ENCODE results near the gene TXNRD1.

Gene TXNRD1

GRCh38 chr12:104182144-104182543 is 33.4 kb upstream of the TXNRD1 start:
- H3K4me3 ChIP-seq (ENCODE audit: low read length): no peak overlapping the region
- peak; percentile 10 for DNase-seq (ENCODE audit: low read depth)
- TF ChIP-seq, protein P1, sequence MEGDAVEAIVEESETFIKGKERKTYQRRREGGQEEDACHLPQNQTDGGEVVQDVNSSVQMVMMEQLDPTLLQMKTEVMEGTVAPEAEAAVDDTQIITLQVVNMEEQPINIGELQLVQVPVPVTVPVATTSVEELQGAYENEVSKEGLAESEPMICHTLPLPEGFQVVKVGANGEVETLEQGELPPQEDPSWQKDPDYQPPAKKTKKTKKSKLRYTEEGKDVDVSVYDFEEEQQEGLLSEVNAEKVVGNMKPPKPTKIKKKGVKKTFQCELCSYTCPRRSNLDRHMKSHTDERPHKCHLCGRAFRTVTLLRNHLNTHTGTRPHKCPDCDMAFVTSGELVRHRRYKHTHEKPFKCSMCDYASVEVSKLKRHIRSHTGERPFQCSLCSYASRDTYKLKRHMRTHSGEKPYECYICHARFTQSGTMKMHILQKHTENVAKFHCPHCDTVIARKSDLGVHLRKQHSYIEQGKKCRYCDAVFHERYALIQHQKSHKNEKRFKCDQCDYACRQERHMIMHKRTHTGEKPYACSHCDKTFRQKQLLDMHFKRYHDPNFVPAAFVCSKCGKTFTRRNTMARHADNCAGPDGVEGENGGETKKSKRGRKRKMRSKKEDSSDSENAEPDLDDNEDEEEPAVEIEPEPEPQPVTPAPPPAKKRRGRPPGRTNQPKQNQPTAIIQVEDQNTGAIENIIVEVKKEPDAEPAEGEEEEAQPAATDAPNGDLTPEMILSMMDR (IDR thresholded peaks at IDR 0.05; ENCODE audit: insufficient read depth, low read depth, low read length, missing control alignments): no peak

DNA sequence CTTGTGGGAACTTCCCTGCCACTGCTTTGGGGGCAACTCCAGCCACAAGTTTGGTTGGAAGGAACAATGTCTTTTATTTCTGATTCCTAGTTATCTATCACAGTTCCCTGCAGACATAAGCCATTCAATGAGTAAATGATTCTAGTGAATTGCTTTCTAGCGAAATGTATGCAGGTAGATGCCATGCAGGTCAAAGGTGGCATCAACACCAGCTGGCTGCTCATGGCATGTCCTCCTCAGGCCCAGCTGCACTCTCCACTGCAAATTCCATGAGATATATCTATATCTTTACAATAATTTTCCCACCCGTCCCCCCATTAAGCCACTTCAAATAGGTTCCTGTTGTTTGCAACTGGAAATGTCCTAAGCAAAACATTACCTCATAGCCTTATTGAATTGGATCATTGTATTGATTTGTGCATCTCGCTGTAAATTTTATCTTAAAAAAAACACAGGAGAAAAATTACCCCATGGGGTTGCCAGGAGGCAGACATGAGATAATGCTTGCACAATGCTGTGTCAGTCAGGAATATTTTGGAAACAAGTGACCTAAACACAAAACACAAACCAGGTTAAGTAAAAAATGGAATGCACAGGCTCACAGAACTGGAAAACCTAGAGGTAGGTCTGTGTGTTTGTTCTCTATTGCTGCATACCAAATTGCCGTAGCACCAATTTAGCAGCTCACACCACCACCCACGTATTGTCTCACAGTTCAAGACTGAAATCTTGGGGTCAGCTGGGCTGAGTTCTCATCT is 32.8 kb upstream of the TXNRD1 start:
- H3K4me3 ChIP-seq (ENCODE audit: low read length): no peak overlapping the region
- no peak for DNase-seq (ENCODE audit: low read depth)
- TF ChIP-seq, protein P1 (IDR thresholded peaks at IDR 0.05; ENCODE audit: insufficient read depth, low read depth, low read length, missing control alignments): no peak

- TF ChIP-seq, protein P1 (IDR thresholded peaks at IDR 0.05; ENCODE audit: insufficient read depth, low read depth, low read length, missing control alignments): no peak
- H3K4me3 ChIP-seq (ENCODE audit: low read length): no peak overlapping the region
- no peak for DNase-seq (ENCODE audit: low read depth)
These were observed 32.1 kb upstream of the TXNRD1 start for GRCh38 chr12:104183443-104183842.

DNA sequence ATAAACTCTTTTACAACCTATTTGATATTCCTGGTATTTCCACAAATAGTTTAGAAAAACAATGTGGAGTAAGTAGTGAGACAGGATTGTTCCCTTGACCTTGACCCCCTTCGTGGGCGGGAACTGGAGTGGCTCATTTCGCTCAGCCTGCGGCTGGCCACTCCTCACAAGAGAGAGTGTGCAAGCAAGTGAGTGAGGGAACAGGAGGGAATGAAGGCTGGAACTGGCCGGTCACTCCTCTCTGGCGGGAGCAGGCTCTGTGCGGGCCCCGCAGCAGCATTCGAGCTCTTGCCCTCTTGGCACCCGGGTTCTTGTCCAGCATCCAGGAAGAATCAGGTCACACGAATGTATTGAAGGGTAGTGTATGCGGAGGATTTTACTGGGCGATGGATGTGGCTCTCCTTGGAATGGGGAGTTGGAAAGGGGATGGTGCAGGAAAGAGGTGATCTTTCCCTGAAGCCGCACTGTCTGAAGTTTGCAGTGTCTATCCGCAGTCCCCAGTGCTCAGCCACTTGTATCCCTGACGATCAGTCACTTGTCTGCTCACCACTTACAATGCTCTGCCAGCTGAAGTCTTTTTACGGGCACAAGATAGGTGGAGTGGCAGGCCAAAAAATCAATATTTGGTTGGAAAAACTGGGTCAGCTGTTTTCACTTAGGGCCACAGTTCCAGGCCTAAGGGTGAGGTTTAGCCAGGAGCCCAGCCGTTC is 28.0 kb upstream of the TXNRD1 start:
- TF ChIP-seq, protein P1 (IDR thresholded peaks at IDR 0.05; ENCODE audit: insufficient read depth, low read depth, low read length, missing control alignments): no peak
- H3K4me3 ChIP-seq (ENCODE audit: low read length): no peak overlapping the region
- no peak for DNase-seq (ENCODE audit: low read depth)

DNA sequence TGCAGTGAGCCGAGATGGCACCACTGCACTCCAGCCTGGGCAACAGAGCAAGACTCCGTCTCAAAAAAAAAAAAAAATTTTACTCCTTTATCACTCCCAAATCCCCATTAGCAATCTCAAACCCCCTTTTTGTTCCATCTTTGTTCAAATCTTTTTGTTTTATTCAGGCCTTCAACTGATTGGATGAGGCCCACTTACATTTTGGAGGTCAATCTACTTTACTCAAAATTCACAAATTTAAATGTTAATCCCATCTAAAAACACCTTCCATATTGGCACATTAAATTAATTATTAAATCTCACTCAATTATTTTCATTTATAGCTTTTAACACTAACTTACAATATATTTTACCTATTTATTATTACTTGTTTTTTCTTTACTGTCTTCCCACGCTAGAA is 27.0 kb upstream of the TXNRD1 start:
- no peak overlapping the region for H3K4me3 ChIP-seq (ENCODE audit: low read length)
- TF ChIP-seq, protein P1 (IDR thresholded peaks at IDR 0.05; ENCODE audit: insufficient read depth, low read depth, low read length, missing control alignments): no peak
- no peak for DNase-seq (ENCODE audit: low read depth)

- DNase-seq (ENCODE audit: low read depth): no peak
- H3K4me3 ChIP-seq (ENCODE audit: low read length): no peak overlapping the region
These were observed 25.5 kb upstream of the TXNRD1 start for GRCh38 chr12:104189915-104190555.

More at GRCh38 chr12:104189915-104190555, 25.5 kb upstream of the TXNRD1 start:
- TF ChIP-seq, protein P1 (IDR thresholded peaks at IDR 0.05; ENCODE audit: insufficient read depth, low read depth, low read length, missing control alignments): no peak

Data from epithelial cell of esophagus (primary cell).